ENCODE data around the gene LTBP4.
A peak's percentile ranks its signal among the peaks of the same experiment; 100 is the strongest.
"Not testable (repeated sequence)": the region's sequence is repeated elsewhere in the genome, so short reads cannot be mapped to it uniquely, and the experiment has no call there.

Gene LTBP4

DNA sequence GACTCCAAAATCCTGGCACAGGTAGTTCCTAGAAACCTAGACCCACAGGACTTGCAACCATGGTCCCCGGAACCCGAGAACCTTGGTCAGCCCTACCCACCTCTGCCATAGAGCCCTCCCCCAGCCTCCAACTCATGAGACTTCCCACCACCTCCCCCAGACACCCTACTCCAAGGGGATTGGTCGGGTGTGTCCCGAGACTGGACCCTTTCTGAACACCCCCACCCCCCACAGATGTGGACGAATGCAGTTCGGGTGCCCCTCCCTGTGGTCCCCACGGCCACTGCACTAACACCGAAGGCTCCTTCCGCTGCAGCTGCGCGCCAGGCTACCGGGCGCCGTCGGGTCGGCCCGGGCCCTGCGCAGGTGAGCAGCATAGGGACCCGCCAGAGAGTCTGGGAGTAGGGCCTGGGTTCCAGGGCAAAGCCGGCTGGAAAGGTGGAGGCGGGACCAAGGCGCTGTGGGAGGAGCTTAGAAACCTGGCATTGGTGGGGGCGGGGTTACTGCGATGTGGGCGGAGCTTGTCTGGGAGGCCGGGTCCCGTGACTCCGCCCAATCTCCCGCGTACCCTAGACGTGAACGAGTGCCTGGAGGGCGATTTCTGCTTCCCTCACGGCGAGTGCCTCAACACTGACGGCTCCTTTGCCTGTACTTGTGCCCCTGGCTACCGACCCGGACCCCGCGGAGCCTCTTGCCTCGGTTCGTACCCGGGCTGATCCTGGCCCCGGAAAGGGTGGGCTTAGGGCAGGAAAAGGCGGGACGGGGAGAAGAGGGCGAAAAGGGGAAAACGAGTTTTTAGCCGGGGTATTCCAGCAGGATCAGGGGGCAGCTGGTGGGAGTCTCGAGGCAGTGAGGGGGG lies 11.9 kb downstream of the LTBP4 start:
- DNase-seq, result peak in 2 of 3 experiments; percentile 2 to 79

DNA sequence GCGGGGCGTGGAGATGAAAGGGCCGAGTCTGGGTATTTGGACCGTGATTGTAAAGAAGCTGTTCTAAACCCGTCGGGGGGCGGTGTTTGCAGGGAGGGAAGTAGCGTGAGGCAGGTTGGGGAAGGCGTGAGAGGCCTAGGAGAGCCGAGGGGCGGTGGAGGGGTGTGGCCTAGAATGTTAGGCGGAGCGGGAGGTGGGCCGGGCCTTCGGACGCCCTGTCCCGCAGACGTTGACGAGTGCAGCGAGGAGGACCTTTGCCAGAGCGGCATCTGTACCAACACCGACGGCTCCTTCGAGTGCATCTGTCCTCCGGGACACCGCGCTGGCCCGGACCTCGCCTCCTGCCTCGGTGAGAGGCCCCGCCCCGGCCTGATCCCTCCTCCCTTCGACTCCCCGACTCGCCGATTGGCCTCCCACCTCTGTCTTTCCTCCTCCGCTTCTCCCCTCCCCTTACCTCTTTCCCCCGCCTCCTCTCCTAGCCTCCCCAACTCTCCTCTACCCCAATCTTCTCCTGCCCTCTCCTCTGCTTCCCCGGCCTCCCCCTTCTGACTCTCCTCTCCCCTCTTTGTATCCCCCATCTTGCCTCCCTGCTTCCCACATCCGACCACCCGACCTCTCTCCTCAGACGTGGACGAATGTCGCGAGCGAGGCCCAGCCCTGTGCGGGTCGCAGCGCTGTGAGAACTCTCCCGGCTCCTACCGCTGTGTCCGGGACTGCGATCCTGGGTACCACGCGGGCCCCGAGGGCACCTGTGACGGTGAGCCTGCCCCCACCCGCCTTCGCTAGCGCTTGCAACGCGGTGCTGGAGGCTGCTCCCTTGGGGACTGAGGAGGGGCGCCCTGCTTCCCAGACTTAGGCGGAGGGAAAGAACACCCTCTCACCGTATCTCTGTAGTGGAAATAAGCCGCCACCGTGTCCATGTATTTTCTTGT lies 12.8 kb downstream of the LTBP4 start:
- DNase-seq, result peak in 1 of 3 experiments; percentile 86

DNA sequence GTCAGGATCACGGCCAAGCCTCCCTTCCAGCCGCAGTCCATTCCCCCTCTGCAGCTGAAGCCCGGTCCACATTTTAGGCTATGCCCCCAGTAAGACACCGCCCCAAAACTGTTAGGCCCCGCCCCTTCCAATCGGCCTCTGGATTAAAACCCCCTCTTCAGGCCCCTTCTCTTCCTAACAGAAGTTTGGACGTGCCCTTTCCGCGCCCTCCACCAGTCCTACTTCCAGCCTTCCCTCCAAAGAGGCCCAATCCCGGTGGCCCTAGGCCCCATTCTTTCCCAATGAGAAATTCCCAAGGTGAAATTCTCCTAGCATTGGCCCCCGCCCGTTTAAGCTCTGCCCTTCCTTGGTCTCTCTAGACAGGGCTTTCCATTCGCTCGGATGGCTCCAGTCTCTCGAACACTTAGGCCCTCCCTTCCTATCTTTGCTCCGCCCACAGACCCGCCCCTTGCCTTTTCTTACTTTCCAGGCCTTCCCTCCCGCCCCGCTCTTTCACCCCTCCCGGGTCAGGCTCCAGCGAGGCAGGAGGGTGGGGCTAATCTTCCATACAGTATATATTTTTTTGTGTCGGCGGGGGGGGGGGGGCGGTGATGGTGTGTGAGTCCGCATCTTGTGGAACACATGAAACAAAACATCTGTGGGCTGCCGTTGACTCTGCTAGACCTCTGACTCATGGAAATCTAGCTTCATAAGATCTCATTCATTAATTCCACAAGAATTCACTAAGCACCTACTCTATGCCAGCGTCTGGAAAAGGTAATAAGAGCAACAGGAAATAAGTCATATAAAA lies 13.6 kb downstream of the LTBP4 start:
- peak in 1 of 3 experiments; percentile 82 for DNase-seq

DNA sequence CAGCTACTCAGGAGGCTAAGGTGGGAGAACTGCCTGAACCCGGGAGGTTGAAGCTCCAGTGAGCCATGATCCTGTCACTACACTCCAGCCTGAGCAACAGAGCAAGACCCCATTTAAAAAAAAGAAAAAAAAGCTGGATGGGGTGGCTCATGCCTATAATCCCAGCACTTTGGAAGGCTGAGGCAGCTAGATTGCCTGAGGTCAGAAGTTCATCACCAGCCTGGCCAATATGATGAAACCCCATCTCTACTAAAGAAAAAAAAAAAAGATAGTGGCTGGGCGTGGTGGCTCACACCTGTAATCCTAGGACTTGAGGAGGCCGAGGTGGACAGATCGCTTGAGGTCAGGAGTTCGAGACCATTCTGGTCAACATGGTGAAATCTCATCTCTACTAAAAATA lies 15.0 kb downstream of the LTBP4 start:
- no peak for DNase-seq

DNA sequence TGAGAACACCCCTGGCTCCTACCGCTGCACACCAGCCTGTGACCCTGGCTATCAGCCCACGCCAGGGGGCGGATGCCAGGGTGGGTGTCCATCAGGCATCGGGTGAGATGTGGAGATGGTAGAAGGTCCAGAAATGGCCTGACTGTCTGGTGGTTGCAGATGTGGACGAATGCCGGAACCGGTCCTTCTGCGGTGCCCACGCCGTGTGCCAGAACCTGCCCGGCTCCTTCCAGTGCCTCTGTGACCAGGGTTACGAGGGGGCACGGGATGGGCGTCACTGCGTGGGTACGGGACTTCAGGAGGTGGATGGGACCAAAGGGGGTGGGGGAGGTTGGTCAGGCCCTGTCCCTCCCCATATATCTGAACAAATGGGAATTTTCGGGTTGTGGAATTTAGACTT lies 15.8 kb downstream of the LTBP4 start:
- no peak for DNase-seq

DNA sequence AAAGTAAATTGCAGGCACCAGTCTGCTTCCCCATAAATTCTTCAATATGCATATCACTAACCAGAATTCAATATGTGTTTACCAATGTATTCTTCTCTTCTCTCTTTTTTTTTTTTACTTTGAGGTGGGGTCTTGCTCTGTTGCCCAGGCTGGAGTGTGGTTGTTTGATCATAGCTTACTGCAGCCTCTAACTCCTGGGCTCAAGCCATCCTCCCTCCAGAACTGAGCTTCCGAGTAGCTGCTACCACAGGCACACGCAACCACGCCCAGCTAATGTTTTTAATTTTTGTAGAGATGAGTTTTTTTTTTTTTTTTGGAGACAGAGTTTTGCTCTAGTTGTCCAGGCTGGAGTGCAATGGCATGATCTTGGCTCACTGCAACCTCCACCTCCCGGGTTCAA lies 16.8 kb downstream of the LTBP4 start:
- DNase-seq, result no peak

DNA sequence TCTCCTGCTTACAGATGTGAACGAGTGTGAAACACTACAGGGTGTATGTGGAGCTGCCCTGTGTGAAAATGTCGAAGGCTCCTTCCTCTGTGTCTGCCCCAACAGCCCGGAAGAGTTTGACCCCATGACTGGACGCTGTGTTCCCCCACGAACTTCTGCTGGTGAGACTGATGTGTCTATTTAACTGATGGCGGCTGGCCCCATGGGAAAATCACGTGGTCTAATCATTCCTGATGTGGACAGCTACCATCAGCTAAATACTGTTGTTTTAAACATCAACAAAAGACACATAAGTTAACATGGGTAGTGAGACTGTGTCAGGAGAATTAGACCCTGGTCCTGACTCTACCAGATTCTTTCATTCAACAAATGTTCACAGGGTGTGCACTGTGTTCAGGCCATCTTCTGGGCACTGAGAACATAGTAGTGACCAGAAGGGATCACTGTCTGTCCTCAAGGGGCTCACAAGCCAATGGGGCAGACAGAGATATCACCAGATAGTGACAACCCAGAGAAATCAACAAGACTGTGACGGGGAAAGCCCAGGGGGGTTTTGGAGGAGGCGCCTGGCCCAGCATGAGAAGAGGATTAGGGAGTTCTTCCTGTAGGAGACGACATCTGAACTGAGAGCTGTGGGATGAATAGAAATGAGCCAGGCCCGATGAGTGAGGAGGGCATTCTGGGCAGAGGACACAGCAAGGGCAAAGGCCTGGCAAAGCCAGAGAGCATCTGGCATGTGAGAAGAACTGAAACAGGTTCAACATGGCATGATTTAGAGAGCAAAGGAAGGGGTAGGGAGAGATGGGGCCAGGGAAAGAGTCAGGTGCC lies 18.4 kb downstream of the LTBP4 start:
- no peak for DNase-seq

DNA sequence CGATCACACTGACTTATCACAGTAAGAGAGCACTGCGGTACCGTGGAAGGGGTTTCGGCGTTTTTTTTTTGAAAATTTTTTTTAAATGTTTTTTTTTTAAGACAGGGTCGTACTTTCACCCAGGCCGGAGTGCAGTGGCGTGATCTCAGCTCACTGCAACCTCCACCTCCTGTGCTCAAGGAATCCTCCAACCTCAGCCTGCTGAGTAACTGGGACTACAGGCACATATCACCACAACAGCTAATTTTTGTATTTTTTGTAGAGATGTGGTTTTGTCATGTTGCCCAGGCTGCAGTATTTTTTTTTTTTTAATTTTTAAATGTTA lies 19.0 kb downstream of the LTBP4 start:
- no peak for DNase-seq

DNA sequence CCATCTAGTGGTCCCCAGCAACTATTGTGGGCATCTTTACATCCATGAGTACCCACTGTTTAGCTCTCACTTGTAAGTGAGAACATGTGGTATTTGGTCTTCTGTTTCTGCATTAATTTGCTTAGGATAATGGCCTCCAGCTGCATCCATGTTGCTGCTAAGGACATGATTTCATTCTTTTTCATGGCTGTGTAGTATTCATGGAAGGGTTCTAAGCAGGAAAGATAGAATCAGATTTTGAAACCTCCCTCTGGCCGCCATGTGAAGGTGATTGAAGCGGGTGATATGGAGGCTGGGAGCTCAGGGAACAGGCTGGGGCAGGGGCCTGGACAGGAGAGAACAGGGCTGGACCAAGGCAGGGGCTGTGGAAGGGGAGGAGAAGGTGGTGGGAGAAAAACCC lies 20.1 kb downstream of the LTBP4 start:
- DNase-seq, result no peak

DNA sequence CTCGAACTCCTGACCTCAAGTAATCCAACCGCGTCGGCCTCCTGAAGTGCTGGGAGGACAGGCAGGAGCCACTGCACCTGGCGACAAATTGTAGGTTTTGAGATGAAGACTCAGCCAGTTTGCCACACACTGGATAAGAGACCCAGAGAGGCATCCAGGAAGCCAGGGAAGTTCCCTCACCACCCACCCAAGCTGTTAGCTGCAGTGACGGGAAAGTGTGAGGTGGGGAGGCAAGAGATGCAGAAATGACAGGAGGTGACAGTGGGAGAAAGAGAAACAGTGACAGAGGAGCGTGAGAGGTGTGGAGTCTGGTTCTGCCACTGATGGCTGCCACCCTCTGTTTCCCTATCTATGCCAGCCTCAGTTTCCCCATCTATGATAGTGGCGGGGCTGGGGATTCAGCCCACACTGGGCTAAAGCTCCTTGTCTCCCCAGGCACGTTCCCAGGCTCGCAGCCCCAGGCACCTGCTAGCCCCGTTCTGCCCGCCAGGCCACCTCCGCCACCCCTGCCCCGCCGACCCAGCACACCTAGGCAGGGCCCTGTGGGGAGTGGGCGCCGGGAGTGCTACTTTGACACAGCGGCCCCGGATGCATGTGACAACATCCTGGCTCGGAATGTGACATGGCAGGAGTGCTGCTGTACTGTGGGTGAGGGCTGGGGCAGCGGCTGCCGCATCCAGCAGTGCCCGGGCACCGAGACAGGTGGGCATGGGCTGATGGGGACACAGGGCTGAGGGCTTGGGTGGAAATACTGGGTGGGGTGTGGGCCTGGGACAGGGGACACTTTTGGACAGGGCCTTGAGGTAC lies 21.0 kb downstream of the LTBP4 start:
- DNase-seq, result no peak

DNA sequence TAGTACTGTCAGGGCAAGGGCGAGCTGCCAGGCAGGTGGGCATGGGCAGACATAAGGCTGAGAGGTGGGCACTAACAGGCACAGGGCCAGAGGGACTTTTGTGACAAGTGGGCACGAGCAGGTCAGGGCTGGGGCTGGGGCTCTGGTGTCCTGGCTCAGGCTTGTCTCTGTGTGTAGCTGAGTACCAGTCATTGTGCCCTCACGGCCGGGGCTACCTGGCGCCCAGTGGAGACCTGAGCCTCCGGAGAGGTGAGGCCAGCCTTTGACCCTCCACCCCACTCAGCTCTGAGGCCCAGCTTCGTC lies 21.6 kb downstream of the LTBP4 start:
- no peak for DNase-seq

DNA sequence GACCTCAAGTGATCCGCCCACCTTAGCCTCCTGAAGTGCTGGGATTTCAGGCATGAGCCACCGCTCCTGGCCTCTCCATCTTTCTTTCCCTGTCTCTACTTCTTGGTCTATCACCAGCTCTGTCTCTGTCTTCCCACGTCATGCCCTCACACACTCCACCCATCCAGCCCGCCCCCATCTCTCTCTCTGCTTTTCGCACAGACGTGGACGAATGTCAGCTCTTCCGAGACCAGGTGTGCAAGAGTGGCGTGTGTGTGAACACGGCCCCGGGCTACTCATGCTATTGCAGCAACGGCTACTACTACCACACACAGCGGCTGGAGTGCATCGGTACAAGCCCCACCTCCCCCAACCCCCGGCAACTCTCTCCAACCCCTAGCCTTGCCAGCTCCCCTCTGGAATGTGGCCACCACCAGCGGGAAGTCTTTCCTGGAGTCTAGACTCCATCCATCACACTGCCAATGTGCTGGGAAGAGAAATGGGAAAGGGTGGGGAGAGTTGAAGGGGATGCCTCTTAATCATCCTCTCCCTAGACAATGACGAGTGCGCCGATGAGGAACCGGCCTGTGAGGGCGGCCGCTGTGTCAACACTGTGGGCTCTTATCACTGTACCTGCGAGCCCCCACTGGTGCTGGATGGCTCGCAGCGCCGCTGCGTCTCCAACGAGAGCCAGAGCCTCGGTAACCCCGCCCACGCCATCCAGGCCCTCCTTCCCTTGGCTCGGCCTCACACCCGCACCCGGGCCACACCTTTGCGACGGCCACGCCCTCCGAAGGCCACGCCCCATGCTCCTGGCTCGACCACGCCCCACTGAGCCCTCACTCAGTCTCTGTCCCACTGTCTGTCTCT lies 22.5 kb downstream of the LTBP4 start:
- DNase-seq, result peak; percentile 85 to 97 (median 91)

DNA sequence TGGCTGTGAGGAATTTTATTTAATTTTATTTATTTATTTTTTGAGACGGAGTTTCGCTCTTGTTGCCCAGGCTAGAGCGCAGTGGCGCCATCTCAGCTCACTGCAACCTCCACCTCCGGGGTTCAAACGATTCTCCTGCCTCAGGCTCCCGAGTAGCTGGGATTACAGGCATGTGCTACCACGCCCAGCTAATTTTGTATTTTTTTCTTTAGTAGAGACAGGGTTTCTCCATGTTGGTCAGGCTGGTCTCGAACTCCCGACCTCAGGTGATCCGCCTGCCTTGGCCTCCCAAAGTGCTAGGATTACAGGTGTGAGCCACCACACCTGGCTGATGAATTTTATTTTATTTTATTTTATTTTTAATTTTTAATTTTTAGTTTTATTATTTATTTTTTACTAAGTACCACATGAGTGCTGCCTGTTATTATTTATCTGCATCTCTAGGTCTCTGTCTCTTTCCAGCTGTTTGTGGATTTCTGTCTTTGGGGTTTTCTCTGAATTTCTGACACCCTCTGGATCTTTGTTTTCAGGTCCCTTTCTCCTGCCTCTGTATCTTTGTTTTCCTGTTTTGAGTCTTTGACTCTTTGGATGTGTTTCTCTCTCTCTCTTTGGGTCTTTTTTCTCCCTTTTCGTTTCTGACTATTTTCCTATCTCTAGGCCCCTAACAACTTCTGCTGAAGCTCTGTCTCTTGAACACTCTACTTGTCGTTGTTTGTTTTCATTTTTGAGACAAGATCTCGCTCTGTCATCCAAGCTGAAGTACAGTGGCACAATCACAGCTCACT lies 23.4 kb downstream of the LTBP4 start:
- DNase-seq, result not testable (repeated sequence)

DNA sequence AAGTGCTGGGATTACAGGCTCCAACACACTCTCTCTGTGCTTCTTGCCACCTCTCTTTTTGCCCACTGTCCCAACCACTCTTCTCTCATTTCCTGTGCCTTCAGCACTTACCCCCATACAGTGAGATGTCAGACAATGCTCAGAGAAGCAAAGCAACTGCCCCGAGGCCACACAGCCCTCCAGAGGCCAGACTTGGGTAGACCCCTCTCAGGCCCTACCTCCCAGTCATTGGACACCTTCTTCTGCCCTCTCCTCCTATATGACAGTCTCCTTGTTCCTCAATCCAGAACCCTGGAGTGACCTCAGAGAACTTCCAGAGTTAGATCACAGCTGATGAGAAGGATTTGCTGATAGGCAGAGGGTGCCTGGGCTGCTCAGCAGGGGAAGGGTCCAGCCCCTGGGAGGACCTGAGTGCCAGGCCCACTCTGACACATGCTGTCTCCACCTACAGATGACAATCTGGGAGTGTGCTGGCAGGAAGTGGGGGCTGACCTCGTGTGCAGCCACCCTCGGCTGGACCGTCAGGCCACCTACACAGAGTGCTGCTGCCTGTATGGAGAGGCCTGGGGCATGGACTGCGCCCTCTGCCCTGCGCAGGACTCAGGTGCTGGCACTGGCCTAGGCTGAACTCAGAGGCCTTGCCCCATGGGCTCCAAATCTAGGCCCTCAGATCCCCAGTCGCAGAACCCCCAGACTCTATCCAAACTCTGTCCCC lies 24.4 kb downstream of the LTBP4 start:
- no peak for DNase-seq

DNA sequence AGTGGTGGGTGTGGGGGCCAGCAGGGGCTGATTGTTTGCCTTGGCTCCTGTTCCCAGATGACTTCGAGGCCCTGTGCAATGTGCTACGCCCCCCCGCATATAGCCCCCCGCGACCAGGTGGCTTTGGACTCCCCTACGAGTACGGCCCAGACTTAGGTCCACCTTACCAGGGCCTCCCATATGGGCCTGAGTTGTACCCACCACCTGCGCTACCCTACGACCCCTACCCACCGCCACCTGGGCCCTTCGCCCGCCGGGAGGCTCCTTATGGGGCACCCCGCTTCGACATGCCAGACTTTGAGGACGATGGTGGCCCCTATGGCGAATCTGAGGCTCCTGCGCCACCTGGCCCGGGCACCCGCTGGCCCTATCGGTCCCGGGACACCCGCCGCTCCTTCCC lies 25.7 kb downstream of the LTBP4 start:
- DNase-seq, result no peak

DNA sequence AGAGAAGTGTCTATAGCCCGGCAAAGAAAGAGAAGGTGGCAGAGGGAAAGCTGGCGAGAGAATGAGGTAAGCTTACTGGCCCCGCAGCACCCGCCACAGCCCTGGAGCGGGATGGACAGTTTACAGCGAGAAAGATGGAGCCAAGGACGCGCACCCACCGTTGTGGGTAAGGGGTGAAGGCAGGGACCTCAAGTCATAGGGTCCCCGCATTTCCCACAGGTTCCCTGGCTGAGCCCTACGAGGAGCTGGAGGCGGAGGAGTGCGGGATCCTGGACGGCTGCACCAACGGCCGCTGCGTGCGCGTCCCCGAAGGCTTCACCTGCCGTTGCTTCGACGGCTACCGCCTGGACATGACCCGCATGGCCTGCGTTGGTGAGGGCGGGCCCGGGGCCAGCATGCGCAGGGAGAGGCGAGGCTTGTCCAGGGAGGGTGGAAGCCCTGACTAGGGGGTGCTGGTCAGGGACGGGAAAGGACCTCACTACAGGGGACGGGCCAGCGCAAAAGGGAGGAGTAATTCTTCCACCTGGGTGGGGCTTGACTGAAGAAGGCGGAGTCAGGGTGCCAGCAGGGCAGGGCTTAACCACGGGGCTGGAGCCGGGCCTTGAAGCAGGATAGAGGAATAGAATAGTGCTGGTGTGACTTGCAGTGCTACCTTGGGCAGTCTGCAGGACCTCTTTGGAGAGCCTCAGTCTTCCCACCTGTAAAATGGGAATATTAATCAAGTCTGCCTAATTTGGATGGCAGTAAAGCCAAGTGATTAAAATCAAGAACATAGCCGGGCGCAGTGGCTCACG lies 26.5 kb downstream of the LTBP4 start:
- no peak for DNase-seq

DNA sequence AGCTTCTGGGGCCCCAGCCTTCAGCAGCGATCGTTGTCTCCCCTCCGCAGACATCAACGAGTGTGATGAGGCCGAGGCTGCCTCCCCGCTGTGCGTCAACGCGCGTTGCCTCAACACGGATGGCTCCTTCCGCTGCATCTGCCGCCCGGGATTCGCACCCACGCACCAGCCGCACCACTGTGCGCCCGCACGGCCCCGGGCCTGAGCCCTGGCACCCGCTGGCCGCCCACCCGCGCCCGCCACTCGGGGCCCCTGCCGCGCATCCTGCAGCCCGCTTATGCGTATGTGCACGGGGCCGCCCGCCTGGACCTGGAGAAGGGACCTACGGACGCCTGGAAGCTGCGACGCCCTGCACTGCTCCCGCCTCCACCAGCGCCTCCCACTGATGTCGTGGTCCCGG lies 28.2 kb downstream of the LTBP4 start:
- DNase-seq, result no peak

DNA sequence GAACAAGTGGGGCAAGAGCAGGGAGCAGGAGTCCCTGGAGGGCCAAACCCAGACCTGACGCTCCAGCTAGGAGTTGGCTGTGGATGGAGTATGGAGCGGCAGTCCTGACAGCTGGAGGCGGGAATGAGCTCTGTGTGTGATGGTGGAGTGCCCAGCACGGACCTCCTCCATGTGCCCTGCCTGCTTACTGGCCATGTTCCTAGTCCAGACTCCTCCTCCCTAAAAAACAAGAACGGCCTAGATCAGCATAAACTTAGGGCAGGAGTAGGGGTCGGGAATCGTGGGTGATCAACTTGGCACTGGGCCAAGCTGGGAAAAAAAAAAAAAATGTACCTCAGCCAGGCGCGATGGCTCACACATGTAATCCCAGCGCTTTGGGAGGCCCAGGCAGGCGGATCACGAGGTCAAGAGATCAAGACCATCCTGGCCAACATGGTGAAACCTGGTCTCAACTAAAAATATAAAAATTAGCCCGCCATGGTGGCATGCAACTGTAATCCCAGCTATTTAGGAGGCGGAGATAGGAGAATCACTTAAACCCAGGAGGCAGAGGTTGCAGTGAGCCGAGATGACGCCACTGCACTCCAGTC lies 29.5 kb downstream of the LTBP4 start:
- no peak for DNase-seq
